Measurements from ENCODE around the gene TMEM256. TPM values are rescaled to one million over a fixed set of nuclear protein-coding genes. Genes with fewer than 3 reads are reported as not detected.

Gene TMEM256
- total RNA-seq, 1 experiment from 2014 or later, result 55.4 TPM

DNA sequence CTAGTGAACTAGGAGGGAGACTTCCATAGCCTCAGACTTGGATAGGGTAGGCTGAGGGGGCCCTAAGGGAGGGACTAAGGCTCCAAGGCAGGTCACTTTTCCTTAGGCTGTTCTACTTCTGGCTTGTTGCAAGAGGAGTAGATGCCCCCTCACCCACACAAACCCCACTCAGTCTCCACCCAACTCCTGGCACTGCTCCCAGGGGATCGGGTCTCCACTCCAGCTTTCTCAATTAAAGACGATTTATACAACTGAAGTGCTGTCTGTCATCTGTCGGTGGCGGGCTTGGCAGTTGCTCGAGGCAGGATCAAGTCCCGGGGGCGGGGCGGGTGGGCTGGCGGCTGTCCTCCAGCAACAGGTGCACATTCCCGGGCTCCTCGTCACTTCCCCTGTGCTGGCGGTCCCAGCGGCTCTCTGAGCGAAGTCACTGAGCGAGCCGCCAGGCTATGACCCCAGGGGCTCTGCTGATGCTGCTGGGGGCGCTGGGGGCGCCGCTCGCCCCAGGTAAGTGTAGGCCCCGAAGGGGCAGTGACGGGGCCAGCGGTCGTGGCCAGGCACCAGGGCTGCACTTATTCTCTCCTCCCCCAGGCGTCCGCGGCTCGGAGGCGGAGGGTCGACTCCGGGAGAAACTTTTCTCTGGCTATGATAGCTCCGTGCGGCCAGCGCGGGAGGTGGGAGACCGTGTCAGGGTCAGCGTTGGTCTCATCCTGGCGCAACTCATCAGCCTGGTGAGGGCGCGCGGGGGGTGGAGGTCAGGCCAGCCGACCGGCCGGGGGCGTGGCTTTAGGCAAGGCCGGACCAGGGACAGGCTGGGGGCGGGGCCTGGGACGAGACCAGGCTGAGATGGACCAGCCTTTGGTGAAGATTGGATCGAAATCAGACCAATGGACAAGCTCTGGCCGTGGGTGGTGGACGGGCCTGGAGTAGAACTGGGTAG is 41.1 kb upstream of the TMEM256 start, which contains the start of gene CHRNB1:
Gene CHRNB1, plus strand, starts transcription at position 380 of the 937 bp plus-strand sequence. Its CDS starts 67 bp downstream, at position 447.
- no TSS peak for BruUV-seq (replicated peaks)
- H3K27ac ChIP-seq, result peak within 1 kb of the TSS; percentile 75
- CTCF ChIA-PET, result interaction anchor here (0.5 to 1.1 kb wide), 4 partner anchors 47 to 144 kb away, joined by 3 to 6 read pairs (median 4); no protein-coding TSS in a partner anchor

DNA sequence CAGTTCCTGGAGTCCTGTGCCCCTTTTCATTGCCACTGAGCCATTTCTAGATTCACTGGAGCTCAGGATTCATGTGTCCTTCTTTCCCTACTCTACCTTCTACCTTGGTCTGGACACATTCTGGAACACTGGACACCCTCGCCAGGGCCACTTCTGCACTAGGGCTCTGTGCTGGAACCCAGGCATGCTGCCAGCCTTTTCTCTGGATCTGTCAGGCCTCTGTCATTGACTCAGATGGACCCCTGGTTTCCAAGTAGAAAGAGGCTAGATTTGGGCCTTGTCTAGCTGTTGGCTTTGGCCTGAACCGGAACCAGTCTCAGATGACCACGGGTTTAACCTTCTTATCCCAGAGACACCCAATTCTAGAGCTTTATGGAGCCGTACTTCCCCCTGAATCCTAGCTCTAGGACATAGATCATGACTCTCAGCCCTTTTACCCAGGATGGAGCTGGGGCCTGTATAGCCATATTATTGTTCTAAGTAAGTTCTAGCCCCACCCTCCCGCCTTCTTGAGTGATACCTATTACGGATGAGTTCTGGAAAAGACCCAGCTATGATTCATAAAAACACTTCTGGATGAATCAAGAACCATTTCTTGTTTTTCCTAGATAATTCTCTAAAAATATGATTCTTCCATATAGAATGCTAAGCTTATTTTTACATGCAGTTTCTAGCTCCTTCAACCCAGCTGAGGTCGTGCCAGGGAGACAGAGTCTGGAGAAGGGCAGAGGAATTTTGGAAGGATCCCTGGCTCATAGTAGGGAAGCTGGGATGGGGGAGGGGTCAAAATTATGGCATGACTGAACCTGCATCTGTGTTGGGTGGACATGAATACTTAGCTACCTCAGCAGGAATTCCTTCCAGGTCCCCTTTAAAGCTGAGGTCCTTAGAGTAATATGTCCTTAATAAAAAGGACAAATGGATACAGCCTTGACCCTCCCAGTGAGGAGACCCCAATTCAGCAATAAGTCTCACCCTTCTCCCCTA is 39.9 kb upstream of the TMEM256 start:
- no peaks in the 10 kb centered on the region for H3K9me2 ChIP-seq (ENCODE audit: insufficient read depth)
- TF ChIP-seq EZH2 (IDR thresholded peaks at IDR 0.05; ENCODE audit: low read depth), result no peak
- TF ChIP-seq, protein P1, sequence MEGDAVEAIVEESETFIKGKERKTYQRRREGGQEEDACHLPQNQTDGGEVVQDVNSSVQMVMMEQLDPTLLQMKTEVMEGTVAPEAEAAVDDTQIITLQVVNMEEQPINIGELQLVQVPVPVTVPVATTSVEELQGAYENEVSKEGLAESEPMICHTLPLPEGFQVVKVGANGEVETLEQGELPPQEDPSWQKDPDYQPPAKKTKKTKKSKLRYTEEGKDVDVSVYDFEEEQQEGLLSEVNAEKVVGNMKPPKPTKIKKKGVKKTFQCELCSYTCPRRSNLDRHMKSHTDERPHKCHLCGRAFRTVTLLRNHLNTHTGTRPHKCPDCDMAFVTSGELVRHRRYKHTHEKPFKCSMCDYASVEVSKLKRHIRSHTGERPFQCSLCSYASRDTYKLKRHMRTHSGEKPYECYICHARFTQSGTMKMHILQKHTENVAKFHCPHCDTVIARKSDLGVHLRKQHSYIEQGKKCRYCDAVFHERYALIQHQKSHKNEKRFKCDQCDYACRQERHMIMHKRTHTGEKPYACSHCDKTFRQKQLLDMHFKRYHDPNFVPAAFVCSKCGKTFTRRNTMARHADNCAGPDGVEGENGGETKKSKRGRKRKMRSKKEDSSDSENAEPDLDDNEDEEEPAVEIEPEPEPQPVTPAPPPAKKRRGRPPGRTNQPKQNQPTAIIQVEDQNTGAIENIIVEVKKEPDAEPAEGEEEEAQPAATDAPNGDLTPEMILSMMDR (conservative IDR thresholded peaks at IDR 0.05), result no peak
- H3K9me3 ChIP-seq (ENCODE audit: insufficient read depth, low read depth), result no peaks in the 10 kb centered on the region
- intact Hi-C loops (cut with micrococcal nuclease; ENCODE audit: unreplicated experiment), result loop anchor here (2.0 kb wide), 1 partner anchor 33 kb away; no protein-coding TSS in a partner anchor
- no peak overlapping the region for H3K27ac ChIP-seq
- no peaks in the 10 kb centered on the region for H4K20me1 ChIP-seq (ENCODE audit: insufficient read depth)
- BruUV-seq (replicated peaks), result no TSS peak
- peaks cover 12% of the 10 kb centered on the region for H3K4me1 ChIP-seq (replicated peaks; ENCODE audit: insufficient read depth)
- no peak overlapping the region for H2AFZ ChIP-seq
- no peak for DNase-seq
- H3K4me3 ChIP-seq, result no peak overlapping the region
- no peaks in the 10 kb centered on the region for H3K36me3 ChIP-seq (ENCODE audit: low read depth)
- H3K4me2 ChIP-seq, result peak overlapping the region; percentile 81; the same call in 1 of the 2 replicates
- ChIA-PET POLR2A (ENCODE audit: unreplicated experiment) (interaction anchor here (0.6 to 1.5 kb wide), 4 partner anchors 41 to 168 kb away, joined by 3 to 8 read pairs (median 4); partner anchors contain the start of genes CD68 and POLR2A), CTCF (interaction anchor here (0.5 to 0.6 kb wide), 3 partner anchors 43 to 73 kb away, joined by 3 to 6 read pairs (median 5); no protein-coding TSS in a partner anchor)
- H3K27me3 ChIP-seq (ENCODE audit: insufficient read depth, low read depth), result no peaks in the 10 kb centered on the region
- H3F3A ChIP-seq (ENCODE audit: insufficient read depth, low read depth), result 0 out of 2 replicates have a peak, but pooled peaks cover 3% of the 10 kb centered on the region
- no peaks in the 10 kb centered on the region for H3K79me2 ChIP-seq (ENCODE audit: low read depth)

More for the DNA sequence above, 41.1 kb upstream of the TMEM256 start, which contains the start of gene CHRNB1:
- Histone ChIP-seq H3K9me2 (ENCODE audit: insufficient read depth) (no peaks in the 10 kb centered on the region), H4K20me1 (ENCODE audit: insufficient read depth) (no peaks in the 10 kb centered on the region), H3K9me3 (ENCODE audit: insufficient read depth, low read depth) (no peaks in the 10 kb centered on the region), H3K36me3 (ENCODE audit: low read depth) (no peaks in the 10 kb centered on the region), H3K4me3 (peak within 1 kb of the TSS; percentile 71), H3K27me3 (ENCODE audit: insufficient read depth, low read depth) (no peaks in the 10 kb centered on the region), H2AFZ (peak within 1 kb of the TSS; percentile 81), H3K79me2 (ENCODE audit: low read depth) (no peaks in the 10 kb centered on the region), H3F3A (ENCODE audit: insufficient read depth, low read depth) (peaks cover 3% of the 10 kb centered on the region; the same call in 1 of the 2 replicates), H3K4me1 (replicated peaks; ENCODE audit: insufficient read depth) (peaks cover 12% of the 10 kb centered on the region), H3K4me2 (peak within 1 kb of the TSS; percentile 81)
- TF ChIP-seq, protein P1 (conservative IDR thresholded peaks at IDR 0.05), result no peak
- TF ChIP-seq EZH2 (IDR thresholded peaks at IDR 0.05; ENCODE audit: low read depth), result no peak
- POLR2A ChIA-PET (ENCODE audit: unreplicated experiment), result interaction anchor here (0.5 to 1.5 kb wide), 10 partner anchors 10 to 220 kb away, joined by 3 to 12 read pairs (median 4); partner anchors contain the start of genes CD68, SOX15, TMEM102 and TMEM256
- DNase-seq, result peak; percentile 70 to 94
- intact Hi-C loops (cut with micrococcal nuclease; ENCODE audit: unreplicated experiment), result loop anchor here (1.0 to 2.0 kb wide), 2 partner anchors 32 to 39 kb away; partner anchors contain the start of gene POLR2A
